NCI-H446 (cell line): ENCODE data around the gene ADGRD1.

ENCODE experiments used
- DNase-seq, 2 experiments: peaks; one replicate each; lab custom pipeline; 2025; lab: John Stamatoyannopoulos, UW

The ADGRD1 gene

GRCh38 chr12:131025234-131025633 lies 71.5 kb downstream of the ADGRD1 start:
- no peak for DNase-seq

DNA sequence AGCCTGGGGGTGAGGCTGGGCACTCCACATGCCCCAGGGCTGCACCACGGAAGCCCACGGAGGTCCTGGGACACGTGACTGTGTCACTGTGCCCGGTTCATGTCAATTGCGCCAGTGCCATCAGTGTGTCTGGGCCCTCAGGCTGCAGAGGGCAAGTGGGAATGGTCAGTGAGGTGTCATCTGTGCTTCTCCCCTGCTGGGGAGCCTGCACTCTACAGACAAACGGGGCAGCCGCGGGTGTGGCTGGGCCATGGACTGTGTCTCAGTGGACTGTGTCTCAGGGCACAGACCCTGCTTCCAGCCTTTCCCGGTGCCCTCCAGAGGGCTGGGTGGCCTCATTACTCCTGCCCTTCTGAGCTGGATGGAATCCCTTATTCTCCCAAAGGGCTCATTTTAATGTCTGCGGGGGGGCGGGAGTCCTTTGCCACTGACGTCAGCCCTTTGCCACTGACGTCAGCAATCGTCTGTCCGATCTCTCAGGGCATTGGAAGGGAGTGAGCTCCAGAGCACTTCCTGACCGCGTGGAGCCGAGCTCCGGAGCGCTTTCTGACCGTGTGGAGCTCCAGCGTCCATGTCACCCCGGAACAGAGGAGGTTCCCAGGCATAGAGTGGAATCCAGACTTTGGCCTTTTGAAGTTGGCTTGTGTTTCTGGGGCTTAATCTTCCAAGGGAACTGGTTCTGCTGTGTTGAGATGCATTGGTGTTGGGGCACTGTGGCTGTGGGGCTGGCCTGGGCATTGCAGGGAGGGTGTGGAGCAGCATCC lies 72.4 kb downstream of the ADGRD1 start:
- DNase-seq, result no peak

DNA sequence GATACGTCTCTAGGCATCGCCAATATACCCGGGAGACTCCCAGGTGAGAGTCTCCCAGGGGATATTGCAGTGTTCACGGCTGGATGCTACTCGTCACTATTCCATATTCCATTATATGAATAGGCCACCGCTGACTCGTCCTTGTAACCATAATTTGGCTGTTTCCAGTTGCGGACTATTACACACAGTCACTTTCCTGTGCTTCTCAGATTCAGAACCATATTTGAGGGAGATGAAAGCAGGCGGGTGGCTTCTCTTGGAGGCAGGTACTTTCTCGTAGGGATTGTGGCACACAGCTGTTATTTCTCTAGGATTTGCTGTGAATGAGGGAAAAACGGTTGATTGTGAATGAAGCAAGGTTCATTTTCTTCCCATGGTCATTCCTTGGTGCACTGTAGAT lies 73.0 kb downstream of the ADGRD1 start:
- no peak for DNase-seq

DNA sequence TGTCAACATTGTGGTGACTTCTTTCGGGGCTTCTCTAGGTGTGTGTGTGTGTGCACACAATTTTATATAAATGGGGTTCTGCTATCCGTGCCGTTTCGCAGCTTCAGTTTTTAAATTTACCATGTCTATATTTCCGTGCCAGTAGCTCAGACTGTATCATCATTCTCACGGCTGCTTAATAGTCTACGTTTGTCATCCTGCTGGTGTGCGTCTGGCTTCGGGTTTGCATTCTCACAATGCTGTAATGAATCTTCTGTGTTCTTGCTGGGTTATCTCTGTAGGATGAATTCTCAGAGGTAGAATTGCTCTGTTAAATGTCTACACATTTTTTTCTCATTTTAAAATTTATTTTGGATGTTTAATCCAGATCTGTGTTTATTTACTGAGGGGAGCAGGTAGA lies 73.6 kb downstream of the ADGRD1 start:
- no peak for DNase-seq

GRCh38 chr12:131027876-131028586 lies 74.3 kb downstream of the ADGRD1 start:
- DNase-seq, result no peak

DNA sequence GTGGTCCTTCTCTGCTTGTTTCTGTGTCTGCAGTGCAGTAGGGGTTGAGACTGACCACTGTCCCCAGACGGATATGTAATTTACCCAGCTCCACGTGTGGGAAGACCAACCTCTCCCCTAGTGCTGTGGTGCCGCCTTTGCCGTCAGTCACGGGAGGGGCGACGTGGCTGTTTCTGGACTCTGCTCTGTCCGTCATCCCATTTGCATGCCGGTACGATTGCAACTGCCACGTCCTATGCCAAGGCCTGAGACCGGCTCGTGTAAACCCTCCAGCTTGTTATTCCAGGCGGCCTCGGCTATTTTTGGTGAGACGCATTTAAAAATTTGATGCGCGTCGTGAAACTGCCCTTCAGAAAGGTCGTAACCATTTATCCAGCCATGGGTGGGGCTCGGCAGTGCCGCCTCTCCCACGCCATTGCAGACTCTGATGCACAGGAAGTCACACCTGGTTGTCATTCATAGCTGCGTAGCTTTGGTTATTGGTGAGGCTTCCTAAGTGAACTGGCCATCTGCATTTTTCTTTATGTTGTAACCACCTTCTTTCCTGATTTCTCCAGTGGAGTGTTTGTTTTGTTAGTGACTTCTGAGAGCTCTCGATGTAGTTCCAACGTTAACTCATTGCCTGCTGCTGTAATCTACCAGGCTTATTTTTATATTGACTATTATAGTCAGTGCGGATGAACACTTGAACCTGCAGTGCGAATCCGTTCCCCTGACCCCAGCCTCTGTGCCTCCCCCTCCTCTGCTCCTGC lies 75.1 kb downstream of the ADGRD1 start:
- no peak for DNase-seq

DNA sequence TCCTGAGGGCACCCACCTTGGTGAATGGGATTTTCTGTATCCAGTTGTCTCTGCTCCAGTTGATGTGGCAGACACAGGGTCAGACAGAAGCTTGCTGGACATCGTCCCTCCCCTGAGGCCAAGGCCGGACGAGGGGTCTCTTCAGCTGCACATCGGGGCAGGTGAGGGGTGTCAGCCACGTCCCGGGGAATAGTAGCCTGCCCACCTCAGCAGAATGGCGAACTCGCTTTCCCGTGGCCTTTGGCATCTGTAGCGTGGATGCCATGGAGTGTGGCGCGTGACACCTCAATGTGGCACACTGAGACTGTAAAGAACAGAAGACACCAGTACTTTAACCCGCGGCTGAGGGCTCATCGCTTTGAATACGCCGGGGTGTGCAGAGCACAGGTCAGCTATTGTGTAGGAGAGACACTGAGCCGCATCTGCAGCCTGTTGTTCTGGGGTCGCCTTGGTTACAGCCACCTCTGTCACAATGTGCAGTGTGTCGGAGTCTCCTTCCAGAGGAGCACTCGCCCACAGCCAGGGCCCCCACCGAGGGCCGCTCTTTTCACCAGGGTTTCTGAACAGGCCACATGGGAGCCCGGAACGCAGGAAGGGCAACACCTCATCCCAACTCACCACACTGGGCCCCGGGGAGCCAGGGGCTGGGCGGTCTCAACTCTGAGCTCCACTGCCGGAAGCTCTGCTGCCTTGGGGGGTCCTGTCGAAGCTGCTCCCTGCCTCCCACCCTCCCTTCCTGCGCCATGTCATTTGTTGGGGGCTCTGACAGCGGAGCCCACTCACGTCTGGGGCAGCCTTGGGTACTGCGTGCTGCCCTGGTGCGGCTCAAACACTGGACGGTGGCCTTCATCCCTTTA lies 77.0 kb downstream of the ADGRD1 start:
- no peak for DNase-seq

- no peak for DNase-seq
These were observed 78.5 kb downstream of the ADGRD1 start for GRCh38 chr12:131032082-131032750.

GRCh38 chr12:131033486-131033885 lies 79.8 kb downstream of the ADGRD1 start:
- no peak for DNase-seq

- DNase-seq, result no peak
These were observed 80.3 kb downstream of the ADGRD1 start for GRCh38 chr12:131033886-131034482.

DNA sequence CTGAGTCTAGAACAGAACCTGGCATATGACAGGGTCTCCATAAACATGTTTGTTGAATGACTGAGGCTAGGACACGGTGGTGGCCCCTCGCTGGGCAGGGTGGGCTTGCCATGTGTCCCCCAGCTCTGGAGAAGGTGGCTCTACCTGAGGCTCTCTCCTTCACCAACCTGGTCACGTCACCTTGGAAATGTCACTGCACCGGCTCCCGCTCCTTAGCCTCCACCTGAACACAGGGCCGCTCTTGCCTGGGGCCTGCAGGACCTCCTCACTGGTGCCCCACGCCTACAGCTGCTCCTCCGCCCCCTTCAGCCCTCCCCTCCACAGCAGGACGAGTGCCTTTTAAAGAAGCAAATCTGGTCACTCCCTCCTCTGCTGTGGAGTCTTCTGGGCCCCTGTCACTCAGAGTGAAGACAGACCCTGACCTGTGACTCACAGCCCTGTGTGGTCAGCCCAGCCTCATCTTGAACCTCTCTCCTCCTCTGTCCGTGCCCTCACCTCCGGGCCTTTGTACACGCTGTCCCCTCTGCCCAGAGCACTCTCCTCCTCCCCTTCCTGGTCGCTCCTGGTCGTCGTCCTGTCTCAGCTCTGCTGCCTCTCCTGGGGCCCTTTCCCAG lies 81.0 kb downstream of the ADGRD1 start:
- no peak for DNase-seq

GRCh38 chr12:131035245-131035681 lies 81.6 kb downstream of the ADGRD1 start:
- no peak for DNase-seq

GRCh38 chr12:131038159-131038558 lies 84.5 kb downstream of the ADGRD1 start:
- DNase-seq, result no peak

DNA sequence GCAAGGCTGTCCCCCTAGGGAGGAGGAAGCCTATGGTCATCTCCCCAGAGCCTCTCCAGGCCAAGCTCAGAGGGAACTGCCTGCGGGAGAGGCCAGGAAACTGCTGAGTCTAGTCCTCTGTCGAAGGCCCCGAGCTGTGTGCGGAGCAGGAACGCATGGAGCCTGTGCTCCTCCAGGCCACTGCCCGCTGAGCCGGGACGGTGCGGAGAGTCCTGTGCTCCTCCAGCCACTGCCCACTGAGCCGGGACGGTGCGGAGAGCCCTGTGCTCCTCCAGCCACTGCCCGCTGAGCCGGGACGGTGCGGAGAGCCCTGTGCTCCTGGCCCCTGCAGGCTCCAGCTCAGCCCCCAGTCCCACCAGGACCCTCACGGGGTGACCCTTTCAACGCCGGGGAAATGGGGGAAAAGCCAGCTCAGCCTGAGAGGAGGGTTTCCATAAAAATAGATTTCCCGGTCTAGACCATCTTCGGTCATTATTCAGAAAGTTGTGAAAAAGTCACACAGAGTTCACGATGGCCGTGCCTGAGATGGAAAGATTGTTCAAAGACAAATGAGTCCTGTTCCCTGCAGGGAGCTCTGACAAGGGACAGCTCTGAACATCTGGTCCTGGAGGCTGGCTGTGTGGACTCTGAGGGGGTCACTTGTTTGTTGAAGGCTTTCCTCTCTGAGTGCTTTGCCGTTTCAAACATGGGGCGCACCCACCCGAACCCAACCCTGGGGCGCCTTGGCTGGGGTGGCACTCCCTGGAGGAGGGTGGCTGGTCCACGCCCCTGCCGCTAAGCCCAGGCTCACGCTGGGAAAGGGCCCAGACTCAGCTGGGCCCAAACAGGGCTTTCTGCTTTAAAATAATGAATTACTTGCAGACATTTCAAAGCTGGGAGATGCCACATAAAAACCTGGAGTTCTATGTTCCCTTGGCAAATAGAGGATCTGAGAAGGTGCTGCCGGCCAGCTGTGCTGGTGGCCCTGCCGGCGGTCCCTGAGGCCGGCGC lies 85.5 kb downstream of the ADGRD1 start:
- no peak for DNase-seq

DNA sequence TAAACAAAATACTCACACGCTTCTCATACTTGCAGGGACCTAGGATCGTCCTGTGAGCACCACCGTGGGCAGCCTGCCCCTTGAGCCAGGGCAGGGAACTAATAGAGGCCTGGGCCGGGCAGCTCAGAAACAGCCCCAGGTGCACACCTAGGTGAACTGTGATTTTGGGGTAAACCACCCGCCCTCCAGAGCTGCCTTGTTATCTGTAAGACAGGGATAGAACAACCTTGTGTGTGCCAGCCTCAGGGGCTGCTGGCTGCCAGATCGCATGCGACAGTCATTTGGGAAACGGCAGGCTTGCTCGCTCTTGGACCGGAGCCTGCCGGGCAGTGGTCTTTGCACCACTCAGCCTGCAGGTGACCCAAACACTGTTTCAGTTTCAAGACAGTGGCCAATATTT lies 86.8 kb downstream of the ADGRD1 start:
- DNase-seq, result no peak

DNA sequence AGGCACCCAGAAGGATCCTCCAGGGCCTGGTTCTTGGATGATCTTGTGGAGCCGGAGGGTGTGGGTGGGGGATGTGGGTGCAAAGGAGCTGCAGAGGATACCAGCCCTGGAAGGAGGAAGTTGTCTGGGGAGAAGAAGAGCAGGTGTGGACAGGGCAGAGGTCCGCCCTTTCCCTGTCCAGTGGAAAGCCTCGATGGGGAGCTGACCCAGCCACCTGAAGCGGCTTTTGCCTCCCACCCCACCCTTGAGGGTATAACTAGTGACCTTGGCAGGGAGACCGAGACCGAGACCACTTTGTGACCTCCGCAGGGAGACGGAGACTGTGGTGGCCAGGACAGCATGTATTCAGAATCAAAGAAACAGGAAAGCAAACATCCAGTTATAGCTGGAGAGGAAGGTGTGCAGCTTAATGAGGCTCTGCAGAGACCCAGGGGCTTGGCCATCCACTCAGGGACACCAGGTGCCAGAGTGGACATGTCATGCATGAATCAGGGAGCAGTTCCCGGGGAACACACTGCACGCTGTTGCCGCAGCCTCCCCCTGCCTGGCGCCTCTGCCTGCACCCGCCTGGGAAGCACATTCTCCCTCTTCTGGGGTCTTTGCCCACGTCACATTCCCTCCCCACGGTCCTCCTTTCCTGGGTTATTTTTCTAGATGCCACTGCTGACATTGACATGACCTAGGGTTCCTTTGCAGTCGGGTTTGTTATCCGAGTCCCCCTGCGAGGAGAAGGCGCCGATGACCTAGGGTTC lies 87.7 kb downstream of the ADGRD1 start:
- DNase-seq, result no peak

- no peak for DNase-seq
These were observed 88.5 kb downstream of the ADGRD1 start for GRCh38 chr12:131041968-131042833.
